Fibroblast of lung (primary cell): ENCODE results near the gene PPM1E. TPM values are rescaled to one million over a fixed set of nuclear protein-coding genes. Genes with fewer than 3 reads are reported as not detected.

ENCODE experiments used
- DNase-seq, 2 donors: peaks; one replicate each; pipeline versions ENCODE4 v3.0.0 to v3.0.0-alpha.2; 2010; ENCODE audit warnings: low read depth in 2 of 2
- H2AFZ ChIP-seq: 2 replicates; pipeline ENCODE4 v1.5.1; 2012; ENCODE audit warnings: low read length, control low read depth, inconsistent platforms
- H3K27ac ChIP-seq: 2 replicates; pipeline ENCODE4 v1.5.1; 2011; ENCODE audit warnings: low read length, control low read depth; ENCODE audit not compliant: insufficient read depth
- H3K27me3 ChIP-seq: 2 replicates; pipeline ENCODE4 v1.5.1; 2011; ENCODE audit warnings: mild to moderate bottlenecking, low read length; ENCODE audit not compliant: control insufficient read depth, insufficient read depth
- H3K36me3 ChIP-seq: 2 replicates; pipeline ENCODE4 v1.5.1; 2011; ENCODE audit warnings: low read length; ENCODE audit not compliant: control insufficient read depth, insufficient read depth
- H3K4me1 ChIP-seq: 2 replicates; pipeline ENCODE4 v1.5.1; 2011; ENCODE audit warnings: low read length; ENCODE audit not compliant: control insufficient read depth, insufficient read depth; ENCODE audit errors: extremely low read depth
- H3K4me2 ChIP-seq: 2 replicates; pipeline ENCODE4 v1.5.1; 2011; ENCODE audit warnings: low read length, control low read depth; ENCODE audit not compliant: insufficient read depth; ENCODE audit errors: extremely low read depth
- H3K4me3 ChIP-seq, 4 experiments: fragments of 200-600 bp in 1 of 4; sonication (generic) in 1 of 4; replicated peaks in 1 of 4; 2 replicates each; pipeline ENCODE4 v1.5.1; 2011 to 2016; ENCODE audit warnings: low read length in 4 of 4, low read depth in 3 of 4, mild to moderate bottlenecking in 3 of 4, control low read depth in 2 of 4, inconsistent platforms in 1 of 4, mixed read lengths in 1 of 4; ENCODE audit not compliant: insufficient read depth in 1 of 4; ENCODE audit errors: control extremely low read depth in 1 of 4
- H3K79me2 ChIP-seq: 2 replicates; pipeline ENCODE4 v1.5.1; 2012; ENCODE audit warnings: mild to moderate bottlenecking, low read length, inconsistent platforms; ENCODE audit not compliant: control insufficient read depth, insufficient read depth
- H3K9ac ChIP-seq: 2 replicates; pipeline ENCODE4 v1.5.1; 2011; ENCODE audit warnings: mild to moderate bottlenecking, low read length, control low read depth; ENCODE audit not compliant: insufficient read depth
- H3K9me3 ChIP-seq: 2 replicates; pipeline ENCODE4 v1.5.1; 2012; ENCODE audit warnings: low read depth, low read length; ENCODE audit not compliant: control insufficient read depth, insufficient read depth
- H4K20me1 ChIP-seq: 2 replicates; pipeline ENCODE4 v1.5.1; 2011; ENCODE audit warnings: low read length; ENCODE audit not compliant: control insufficient read depth, insufficient read depth; ENCODE audit errors: extremely low read depth
- EZH2 ChIP-seq: IDR thresholded peaks from 2 replicates; pipeline ENCODE4 v1.5.1; 2012; ENCODE audit warnings: low read length, control low read depth, mild to moderate bottlenecking; ENCODE audit errors: missing control alignments
- polyA plus RNA-seq, 2 donors: library from polyadenylated mRNA; depleted of rRNA in 1 of 2; stranded (reverse) in 1 of 2; unstranded in 1 of 2; fragments of >200 nt; gene quantifications; 2 replicates each; pipeline ENCODE4 v1.2.1, GENCODE V29; 2011 to 2012; ENCODE audit warnings: missing spikeins in 1 of 2
- total RNA-seq: library from RNA; depleted of rRNA; stranded (reverse); fragments of >200 nt; gene quantifications from 2 replicates; pipeline ENCODE4 v1.2.1, GENCODE V29; 2014
- TF ChIP-seq, protein P1 (sequence below), 2 donors: IDR thresholded peaks in 1 of 2; conservative IDR thresholded peaks in 1 of 2; 1 replicate in 1 of 2; 2 replicates in 1 of 2; pipeline ENCODE4 v1.5.1; 2011 to 2012; ENCODE audit warnings: low read length in 2 of 2, control low read depth in 1 of 2, inconsistent platforms in 1 of 2, low read depth in 1 of 2, mild to moderate bottlenecking in 1 of 2

PPM1E gene
- total and polyA plus RNA-seq, 2 donors (not counting 1 experiment from before 2014, with no cell fraction given) = 0.02 to 0.50 TPM

DNA sequence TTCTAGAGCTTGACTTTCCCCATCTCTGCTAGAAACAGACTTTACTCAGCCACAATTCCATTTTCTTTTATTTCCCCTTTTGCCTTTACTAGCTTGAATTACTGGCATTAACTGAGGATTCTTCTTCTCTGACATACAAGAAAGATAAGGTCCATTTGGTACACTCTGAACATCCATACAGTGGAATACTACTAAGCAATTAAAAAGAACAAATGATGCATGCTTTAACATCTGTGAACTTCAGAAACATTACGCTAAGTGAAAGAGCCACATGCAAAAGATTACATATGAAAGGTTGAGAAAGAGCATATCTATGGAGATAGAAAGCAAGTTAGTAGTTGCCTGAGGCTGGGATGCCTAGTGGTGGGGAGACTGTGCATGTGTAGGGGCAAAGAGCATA is 130.9 kb downstream of the PPM1E start:
- Histone ChIP-seq H3K9ac (no peak overlapping the region), H3K4me2 (no peak overlapping the region), H3K36me3 (no peaks in the 10 kb centered on the region), H2AFZ (no peak overlapping the region), H3K27ac (no peak overlapping the region), H3K4me1 (no peaks in the 10 kb centered on the region), H3K4me3 (no peak overlapping the region), H3K9me3 (no peaks in the 10 kb centered on the region), H3K79me2 (no peaks in the 10 kb centered on the region), H3K27me3 (no peaks in the 10 kb centered on the region), H4K20me1 (no peaks in the 10 kb centered on the region)
- TF ChIP-seq, protein P1, sequence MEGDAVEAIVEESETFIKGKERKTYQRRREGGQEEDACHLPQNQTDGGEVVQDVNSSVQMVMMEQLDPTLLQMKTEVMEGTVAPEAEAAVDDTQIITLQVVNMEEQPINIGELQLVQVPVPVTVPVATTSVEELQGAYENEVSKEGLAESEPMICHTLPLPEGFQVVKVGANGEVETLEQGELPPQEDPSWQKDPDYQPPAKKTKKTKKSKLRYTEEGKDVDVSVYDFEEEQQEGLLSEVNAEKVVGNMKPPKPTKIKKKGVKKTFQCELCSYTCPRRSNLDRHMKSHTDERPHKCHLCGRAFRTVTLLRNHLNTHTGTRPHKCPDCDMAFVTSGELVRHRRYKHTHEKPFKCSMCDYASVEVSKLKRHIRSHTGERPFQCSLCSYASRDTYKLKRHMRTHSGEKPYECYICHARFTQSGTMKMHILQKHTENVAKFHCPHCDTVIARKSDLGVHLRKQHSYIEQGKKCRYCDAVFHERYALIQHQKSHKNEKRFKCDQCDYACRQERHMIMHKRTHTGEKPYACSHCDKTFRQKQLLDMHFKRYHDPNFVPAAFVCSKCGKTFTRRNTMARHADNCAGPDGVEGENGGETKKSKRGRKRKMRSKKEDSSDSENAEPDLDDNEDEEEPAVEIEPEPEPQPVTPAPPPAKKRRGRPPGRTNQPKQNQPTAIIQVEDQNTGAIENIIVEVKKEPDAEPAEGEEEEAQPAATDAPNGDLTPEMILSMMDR (conservative IDR thresholded peaks at IDR 0.05 in 1 of 2, IDR thresholded peaks at IDR 0.05 in 1 of 2; ENCODE audit: low read depth in 1 of 2, low read length in 2 of 2) = no peak
- TF ChIP-seq EZH2 = no peak
- no peak for DNase-seq

DNA sequence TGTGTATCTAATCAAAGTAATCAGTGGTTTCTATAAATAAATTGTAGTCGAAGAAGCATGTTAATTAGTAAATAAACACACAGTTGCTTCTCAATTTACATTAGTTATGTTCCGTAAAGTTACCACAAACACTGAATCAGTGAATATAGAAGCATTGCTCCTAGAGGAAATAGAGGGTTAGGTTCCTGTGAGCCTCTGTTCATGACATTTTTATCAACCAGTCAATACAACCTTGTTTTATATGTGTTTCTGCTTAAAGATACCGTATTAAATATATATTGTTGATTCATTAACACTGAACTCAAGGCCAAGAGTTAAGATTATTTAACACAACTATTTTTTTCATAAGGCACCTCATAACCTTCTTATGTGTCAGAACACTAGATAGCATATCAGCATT is 134.3 kb downstream of the PPM1E start:
- no peak for DNase-seq
- Histone ChIP-seq H3K9ac (no peak overlapping the region), H3K4me1 (no peaks in the 10 kb centered on the region), H3K79me2 (no peaks in the 10 kb centered on the region), H3K9me3 (no peaks in the 10 kb centered on the region), H2AFZ (no peak overlapping the region), H4K20me1 (no peaks in the 10 kb centered on the region), H3K27ac (no peak overlapping the region), H3K4me2 (no peak overlapping the region), H3K4me3 (no peak overlapping the region), H3K36me3 (no peaks in the 10 kb centered on the region), H3K27me3 (no peaks in the 10 kb centered on the region)
- TF ChIP-seq, protein P1 (conservative IDR thresholded peaks at IDR 0.05 in 1 of 2, IDR thresholded peaks at IDR 0.05 in 1 of 2; ENCODE audit: low read depth in 1 of 2, low read length in 2 of 2) = no peak
- TF ChIP-seq EZH2 = no peak

DNA sequence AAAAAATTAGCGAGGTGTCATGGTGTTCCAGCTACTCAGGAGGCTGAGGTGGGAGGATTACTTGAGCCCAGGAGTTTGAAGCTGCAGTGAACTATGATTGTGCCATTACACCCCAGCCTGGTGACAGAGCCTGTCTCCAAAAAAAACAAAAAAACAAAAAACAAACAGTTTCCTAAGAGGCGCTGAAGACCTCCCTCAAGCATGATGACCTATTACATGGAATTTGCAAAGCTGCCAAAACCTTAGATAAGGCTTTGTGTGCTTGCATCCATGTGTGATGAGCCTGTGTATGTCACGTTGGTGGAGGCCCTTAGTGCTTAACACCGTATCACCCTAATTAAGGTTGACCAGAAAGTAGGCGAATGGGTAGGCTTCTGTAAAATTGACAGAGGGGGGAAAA is 143.5 kb downstream of the PPM1E start:
- TF ChIP-seq EZH2 = no peak
- TF ChIP-seq, protein P1 (conservative IDR thresholded peaks at IDR 0.05 in 1 of 2, IDR thresholded peaks at IDR 0.05 in 1 of 2; ENCODE audit: low read depth in 1 of 2, low read length in 2 of 2) = no peak
- DNase-seq = no peak
- no peaks in the 10 kb centered on the region for H3K4me1 ChIP-seq
- H3K27me3 ChIP-seq = no peaks in the 10 kb centered on the region
- no peaks in the 10 kb centered on the region for H3K9me3 ChIP-seq
- no peak overlapping the region for H3K4me3 ChIP-seq
- no peak overlapping the region for H3K9ac ChIP-seq
- no peak overlapping the region for H3K4me2 ChIP-seq
- no peaks in the 10 kb centered on the region for H3K36me3 ChIP-seq
- no peaks in the 10 kb centered on the region for H3K79me2 ChIP-seq
- H3K27ac ChIP-seq = no peak overlapping the region
- no peak overlapping the region for H2AFZ ChIP-seq
- no peaks in the 10 kb centered on the region for H4K20me1 ChIP-seq
